ENCODE measurements around the gene RHOV. TPM values are rescaled to one million over a fixed set of nuclear protein-coding genes. Genes with fewer than 3 reads are reported as not detected.

RHOV gene
- total RNA-seq, 1 experiment from 2014 or later = 1.4 TPM

GRCh38 chr15:40838756-40839155 lies 35.3 kb downstream of the RHOV start:
- no peaks in the 10 kb centered on the region for H3K9me2 ChIP-seq (ENCODE audit: insufficient read depth)
- POLR2A ChIA-PET (ENCODE audit: unreplicated experiment) = interaction anchor here (0.6 kb wide), 1 partner anchor 8 kb away, joined by 4 read pairs; no protein-coding TSS in a partner anchor
- no peak overlapping the region for H2AFZ ChIP-seq
- H3K36me3 ChIP-seq (ENCODE audit: low read depth) = no peaks in the 10 kb centered on the region; the same call in 1 of the 2 replicates
- BruUV-seq (replicated peaks) = no TSS peak
- H3K4me1 ChIP-seq (replicated peaks; ENCODE audit: insufficient read depth) = peaks cover 25% of the 10 kb centered on the region
- TF ChIP-seq, protein P1, sequence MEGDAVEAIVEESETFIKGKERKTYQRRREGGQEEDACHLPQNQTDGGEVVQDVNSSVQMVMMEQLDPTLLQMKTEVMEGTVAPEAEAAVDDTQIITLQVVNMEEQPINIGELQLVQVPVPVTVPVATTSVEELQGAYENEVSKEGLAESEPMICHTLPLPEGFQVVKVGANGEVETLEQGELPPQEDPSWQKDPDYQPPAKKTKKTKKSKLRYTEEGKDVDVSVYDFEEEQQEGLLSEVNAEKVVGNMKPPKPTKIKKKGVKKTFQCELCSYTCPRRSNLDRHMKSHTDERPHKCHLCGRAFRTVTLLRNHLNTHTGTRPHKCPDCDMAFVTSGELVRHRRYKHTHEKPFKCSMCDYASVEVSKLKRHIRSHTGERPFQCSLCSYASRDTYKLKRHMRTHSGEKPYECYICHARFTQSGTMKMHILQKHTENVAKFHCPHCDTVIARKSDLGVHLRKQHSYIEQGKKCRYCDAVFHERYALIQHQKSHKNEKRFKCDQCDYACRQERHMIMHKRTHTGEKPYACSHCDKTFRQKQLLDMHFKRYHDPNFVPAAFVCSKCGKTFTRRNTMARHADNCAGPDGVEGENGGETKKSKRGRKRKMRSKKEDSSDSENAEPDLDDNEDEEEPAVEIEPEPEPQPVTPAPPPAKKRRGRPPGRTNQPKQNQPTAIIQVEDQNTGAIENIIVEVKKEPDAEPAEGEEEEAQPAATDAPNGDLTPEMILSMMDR (conservative IDR thresholded peaks at IDR 0.05) = no peak
- no peak for TF ChIP-seq EZH2 (IDR thresholded peaks at IDR 0.05; ENCODE audit: low read depth)
- no peaks in the 10 kb centered on the region for H4K20me1 ChIP-seq (ENCODE audit: insufficient read depth)
- intact Hi-C loops (cut with micrococcal nuclease; ENCODE audit: unreplicated experiment) = no loop called here
- peaks cover 12% of the 10 kb centered on the region for H3F3A ChIP-seq (ENCODE audit: insufficient read depth, low read depth)
- H3K4me2 ChIP-seq = no peak overlapping the region
- CTCF ChIA-PET = no interaction called here
- no peak for DNase-seq
- no peak overlapping the region for H3K27ac ChIP-seq
- H3K9me3 ChIP-seq (ENCODE audit: insufficient read depth, low read depth) = no peaks in the 10 kb centered on the region
- H3K79me2 ChIP-seq (ENCODE audit: low read depth) = peaks cover 13% of the 10 kb centered on the region; the same call in 1 of the 2 replicates
- H3K27me3 ChIP-seq (ENCODE audit: insufficient read depth, low read depth) = no peaks in the 10 kb centered on the region
- H3K4me3 ChIP-seq = no peak overlapping the region

DNA sequence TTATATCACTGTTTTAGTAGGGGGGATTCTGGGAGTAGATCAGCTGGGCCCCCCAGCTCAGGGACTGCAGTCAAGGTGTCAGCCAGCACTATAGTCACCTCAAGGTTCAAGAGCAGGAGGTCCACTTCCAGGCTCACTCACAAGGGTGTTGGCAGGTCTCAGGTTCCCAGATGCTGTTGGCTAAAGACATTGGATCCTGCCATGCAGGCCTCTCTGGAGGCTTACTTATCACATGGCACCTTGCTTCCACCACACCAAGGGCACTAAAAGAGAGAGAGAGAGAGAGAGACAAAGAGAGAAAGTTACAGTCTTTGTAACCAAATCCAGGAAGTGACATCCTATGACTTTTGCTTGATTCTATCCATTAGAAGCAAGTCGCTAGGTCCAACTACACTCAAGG lies 38.0 kb downstream of the RHOV start:
- H2AFZ ChIP-seq = no peak overlapping the region
- CTCF ChIA-PET = no interaction called here
- TF ChIP-seq, protein P1 (conservative IDR thresholded peaks at IDR 0.05) = no peak
- TF ChIP-seq EZH2 (IDR thresholded peaks at IDR 0.05; ENCODE audit: low read depth) = no peak
- no peak for DNase-seq
- intact Hi-C loops (cut with micrococcal nuclease; ENCODE audit: unreplicated experiment) = no loop called here
- H3K27me3 ChIP-seq (ENCODE audit: insufficient read depth, low read depth) = no peaks in the 10 kb centered on the region
- H4K20me1 ChIP-seq (ENCODE audit: insufficient read depth) = no peaks in the 10 kb centered on the region
- no peak overlapping the region for H3K4me3 ChIP-seq
- H3K36me3 ChIP-seq (ENCODE audit: low read depth) = no peaks in the 10 kb centered on the region
- peaks cover 20% of the 10 kb centered on the region for H3K4me1 ChIP-seq (replicated peaks; ENCODE audit: insufficient read depth)
- H3K9me3 ChIP-seq (ENCODE audit: insufficient read depth, low read depth) = no peaks in the 10 kb centered on the region
- BruUV-seq (replicated peaks) = no TSS peak
- H3K27ac ChIP-seq = peak overlapping the region; percentile 80
- no peak overlapping the region for H3K4me2 ChIP-seq
- no peaks in the 10 kb centered on the region for H3K79me2 ChIP-seq (ENCODE audit: low read depth)
- POLR2A ChIA-PET (ENCODE audit: unreplicated experiment) = interaction anchor here (0.5 kb wide), 1 partner anchor 8 kb away, joined by 3 read pairs; no protein-coding TSS in a partner anchor
- peaks cover 12% of the 10 kb centered on the region for H3F3A ChIP-seq (ENCODE audit: insufficient read depth, low read depth)
- no peaks in the 10 kb centered on the region for H3K9me2 ChIP-seq (ENCODE audit: insufficient read depth)

- H3K4me2 ChIP-seq = no peak overlapping the region
- POLR2A ChIA-PET (ENCODE audit: unreplicated experiment) = no interaction called here
Observed at GRCh38 chr15:40832903-40833302, 41.1 kb downstream of the RHOV start.

More at GRCh38 chr15:40832903-40833302, 41.1 kb downstream of the RHOV start:
- DNase-seq = no peak
- H3K27ac ChIP-seq = no peak overlapping the region
- peaks cover 15% of the 10 kb centered on the region for H3F3A ChIP-seq (ENCODE audit: insufficient read depth, low read depth)
- H3K36me3 ChIP-seq (ENCODE audit: low read depth) = no peaks in the 10 kb centered on the region
- intact Hi-C loops (cut with micrococcal nuclease; ENCODE audit: unreplicated experiment) = no loop called here
- no peaks in the 10 kb centered on the region for H3K27me3 ChIP-seq (ENCODE audit: insufficient read depth, low read depth)
- no peaks in the 10 kb centered on the region for H4K20me1 ChIP-seq (ENCODE audit: insufficient read depth)
- H3K9me3 ChIP-seq (ENCODE audit: insufficient read depth, low read depth) = no peaks in the 10 kb centered on the region
- no peaks in the 10 kb centered on the region for H3K79me2 ChIP-seq (ENCODE audit: low read depth)
- TF ChIP-seq, protein P1 (conservative IDR thresholded peaks at IDR 0.05) = no peak
- TF ChIP-seq EZH2 (IDR thresholded peaks at IDR 0.05; ENCODE audit: low read depth) = no peak
- H3K4me1 ChIP-seq (replicated peaks; ENCODE audit: insufficient read depth) = peaks cover 20% of the 10 kb centered on the region
- no peaks in the 10 kb centered on the region for H3K9me2 ChIP-seq (ENCODE audit: insufficient read depth)
- BruUV-seq (replicated peaks) = no TSS peak
- CTCF ChIA-PET = interaction anchor here (0.6 to 0.7 kb wide), 2 partner anchors 29 to 62 kb away, joined by 6 to 10 read pairs; no protein-coding TSS in a partner anchor
- H3K4me3 ChIP-seq = no peak overlapping the region
- H2AFZ ChIP-seq = no peak overlapping the region

All from PC-9 (cell line).